K562 (cell line): ENCODE measurements around the gene ZNF785. TPM values are rescaled to one million over a fixed set of nuclear protein-coding genes. Genes with fewer than 3 reads are reported as not detected.
A peak's percentile ranks its signal among the peaks of the same experiment; 100 is the strongest.

ENCODE experiments used
- ADNP ChIP-seq: fragments of 200-800 bp; sonication (Bioruptor generic); IDR thresholded peaks from 2 replicates; pipeline ENCODE4 v1.6.1; 2016; ENCODE audit warnings: missing genetic modification characterization, missing compliant biosample characterization
- DACH1 ChIP-seq: fragments of 450-650 bp; IDR thresholded peaks from 2 replicates; pipeline ENCODE4 v1.6.1; 2018; ENCODE audit not compliant: partially characterized antibody
- ILF3 ChIP-seq: fragments of 450-650 bp; IDR thresholded peaks from 2 replicates; pipeline ENCODE4 v1.6.1; 2018; ENCODE audit warnings: antibody characterized with exemption, mild to moderate bottlenecking, moderate library complexity, borderline replicate concordance
- KDM1A ChIP-seq, 2 experiments: fragments of 450-650 bp; IDR thresholded peaks; 2 replicates each; pipeline ENCODE4 v1.6.1; 2016; ENCODE audit warnings: mild to moderate bottlenecking in 2 of 2
- MLLT1 ChIP-seq, 2 experiments: fragments of 450-650 bp; IDR thresholded peaks; 2 replicates each; pipeline ENCODE4 v1.6.1; 2016
- MNT ChIP-seq, 2 experiments: fragments of 450-650 bp; conservative IDR thresholded peaks; 2 replicates each; pipeline ENCODE4 v1.6.1; 2017; ENCODE audit warnings: mild to moderate bottlenecking in 2 of 2, moderate library complexity in 2 of 2
- POLR2AphosphoS5 ChIP-seq: IDR thresholded peaks from 2 replicates; pipeline ENCODE4 v1.6.1; 2011; ENCODE audit warnings: mild to moderate bottlenecking, low read depth, low read length, moderate library complexity; ENCODE audit not compliant: control insufficient read depth, insufficient read depth
- RFX5 ChIP-seq: IDR thresholded peaks from 2 replicates; pipeline ENCODE4 v1.6.1; 2011; ENCODE audit warnings: low read depth, mild to moderate bottlenecking, improper control_type of control experiment, low read length
- SNIP1 ChIP-seq: fragments of 450-650 bp; IDR thresholded peaks from 2 replicates; pipeline ENCODE4 v1.7.1; 2017; ENCODE audit warnings: low read depth, mild to moderate bottlenecking
- STAT5B ChIP-seq: fragments of 250-450 bp; sonication (Bioruptor Pico); IDR thresholded peaks from 2 replicates; pipeline ENCODE4 v1.8.0; 2021; ENCODE audit warnings: mild to moderate bottlenecking, inconsistent platforms
- TEAD2 ChIP-seq: fragments of 450-650 bp; IDR thresholded peaks from 2 replicates; pipeline ENCODE4 v1.6.1; 2016; ENCODE audit warnings: missing genetic modification characterization, control low read depth, missing compliant biosample characterization
- TGIF2 ChIP-seq: sonication (generic); formaldehyde crosslinking; IDR thresholded peaks from 2 replicates; pipeline ENCODE4 v1.8.1; 2022; ENCODE audit warnings: mild to moderate bottlenecking, missing genetic modification reagents, moderate library complexity
- ZFP91 ChIP-seq: sonication (generic); formaldehyde crosslinking; IDR thresholded peaks from 2 replicates; pipeline ENCODE4 v1.8.0; 2022; ENCODE audit warnings: mild to moderate bottlenecking, missing genetic modification reagents
- polyA plus RNA-seq, 8 experiments: library from polyadenylated mRNA; depleted of rRNA in 4 of 8; stranded (reverse) in 5 of 8; unstranded in 3 of 8; fragments of >200 nt; fragmentation: Nextera tagmentation in 2 of 8; fragmentation: Illumina TruSeq in 1 of 8; extraction: Ambion mirVana in 2 of 8; extraction: Trizol in 1 of 8; gene quantifications; 2 replicates each; pipeline versions ENCODE4 v1.2.1 to v1.2.3, GENCODE V29; 2011 to 2014; ENCODE audit warnings: inconsistent platforms in 1 of 8, missing spikeins in 1 of 8
- total RNA-seq, 7 experiments: library from RNA; depleted of rRNA in 6 of 7; stranded (reverse); fragments of >200 nt in 6 of 7; fragmentation: Illumina TruSeq in 2 of 7; extraction: Trizol in 2 of 7; gene quantifications; 2 replicates each; pipeline versions ENCODE4 v1.2.1 to v1.2.3, GENCODE V29; 2011 to 2021; ENCODE audit warnings: low replicate concordance in 1 of 7

ZNF785 gene
- total and polyA plus RNA-seq, 9 of the 15 experiments (the other 6 are each of a cell fraction or from before 2014, with no cell fraction given), result 0.64 to 11.0 (median 6.4) TPM

DNA sequence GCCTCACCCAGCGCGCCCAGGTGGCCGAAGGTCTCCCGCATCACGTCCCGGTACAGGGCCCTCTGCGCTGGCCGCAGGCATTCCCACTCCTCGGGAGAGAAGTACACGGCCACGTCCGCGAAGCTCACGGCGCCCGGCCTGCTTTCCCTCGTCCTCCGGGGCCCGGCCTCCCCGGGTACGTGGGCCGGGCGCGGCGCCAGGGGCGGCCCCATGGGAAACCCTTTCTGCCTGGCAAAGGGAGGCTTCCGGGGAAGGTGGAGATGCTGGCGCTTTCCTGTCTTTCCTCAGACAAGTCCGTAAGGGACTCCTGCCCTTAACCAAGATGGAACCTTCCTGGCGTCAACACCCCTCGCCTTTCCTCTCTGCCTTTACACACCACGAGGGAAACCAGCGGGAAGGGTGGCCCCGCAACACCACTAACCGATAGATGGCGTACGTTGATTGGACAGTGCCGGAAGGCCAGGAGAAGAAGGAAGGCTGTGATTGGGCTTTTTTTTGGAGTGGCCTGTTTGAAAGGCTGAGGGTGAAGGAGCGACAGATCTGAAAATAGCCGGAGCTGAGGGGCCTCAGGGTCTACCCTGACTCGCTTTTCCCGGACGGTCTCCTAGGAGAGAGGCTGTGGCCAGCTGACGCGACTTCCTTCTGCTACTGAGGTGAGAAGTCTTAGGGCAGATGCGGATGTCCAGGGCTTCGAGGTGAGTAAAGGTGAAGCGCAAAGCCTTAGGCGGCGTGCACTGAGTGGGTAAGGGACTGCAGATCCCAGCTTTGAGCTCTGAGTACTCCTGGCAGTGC, at the start of gene ZNF785 (continued):
- TF ChIP-seq STAT5B (CRISPR knock-in tag), result no peak
- no peak for TF ChIP-seq KDM1A (IDR thresholded peaks at IDR 0.05)
- TF ChIP-seq TGIF2 (CRISPR knock-in tag), result peak; percentile 76; the same call in 1 of the 2 replicates
- peak; percentile 94 to 97 for TF ChIP-seq MNT (conservative IDR thresholded peaks at IDR 0.05)
- TF ChIP-seq RFX5, result no peak
- peak; percentile 58 for TF ChIP-seq POLR2AphosphoS5
- TF ChIP-seq SNIP1, result peak; percentile 57; the same call in 1 of the 2 replicates
- no peak for TF ChIP-seq TEAD2
- no peak for TF ChIP-seq DACH1
- no peak; the same call in 1 of the 2 replicates for TF ChIP-seq ILF3
- no peak for TF ChIP-seq ZFP91 (CRISPR knock-in tag)
- TF ChIP-seq ADNP (tag), result no peak
- peak; percentile 66 to 91; a peak in 2 of 4 replicates for TF ChIP-seq MLLT1 (IDR thresholded peaks at IDR 0.05)
